ENCODE data around the gene GLB1L. TPM values are rescaled to one million over a fixed set of nuclear protein-coding genes. Genes with fewer than 3 reads are reported as not detected.

The GLB1L gene
- total RNA-seq, 3 donors from 2014 or later: 4.2 to 10.8 (median 5.8) TPM

- Histone ChIP-seq H3K4me3 (no peak overlapping the region), H3K4me1 (ENCODE audit: low read depth) (peaks cover 5% of the 10 kb centered on the region), H3K9me3 (no peaks in the 10 kb centered on the region), H3K36me3 (ENCODE audit: low read depth) (no peaks in the 10 kb centered on the region)
- TF ChIP-seq, protein P1, sequence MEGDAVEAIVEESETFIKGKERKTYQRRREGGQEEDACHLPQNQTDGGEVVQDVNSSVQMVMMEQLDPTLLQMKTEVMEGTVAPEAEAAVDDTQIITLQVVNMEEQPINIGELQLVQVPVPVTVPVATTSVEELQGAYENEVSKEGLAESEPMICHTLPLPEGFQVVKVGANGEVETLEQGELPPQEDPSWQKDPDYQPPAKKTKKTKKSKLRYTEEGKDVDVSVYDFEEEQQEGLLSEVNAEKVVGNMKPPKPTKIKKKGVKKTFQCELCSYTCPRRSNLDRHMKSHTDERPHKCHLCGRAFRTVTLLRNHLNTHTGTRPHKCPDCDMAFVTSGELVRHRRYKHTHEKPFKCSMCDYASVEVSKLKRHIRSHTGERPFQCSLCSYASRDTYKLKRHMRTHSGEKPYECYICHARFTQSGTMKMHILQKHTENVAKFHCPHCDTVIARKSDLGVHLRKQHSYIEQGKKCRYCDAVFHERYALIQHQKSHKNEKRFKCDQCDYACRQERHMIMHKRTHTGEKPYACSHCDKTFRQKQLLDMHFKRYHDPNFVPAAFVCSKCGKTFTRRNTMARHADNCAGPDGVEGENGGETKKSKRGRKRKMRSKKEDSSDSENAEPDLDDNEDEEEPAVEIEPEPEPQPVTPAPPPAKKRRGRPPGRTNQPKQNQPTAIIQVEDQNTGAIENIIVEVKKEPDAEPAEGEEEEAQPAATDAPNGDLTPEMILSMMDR (IDR thresholded peaks at IDR 0.05): no peak
- intact Hi-C loops (cut with DNase I, micrococcal nuclease): no loop called here
- DNase-seq (no peak), ATAC-seq (no peak)
Observed at GRCh38 chr2:219284501-219285372, 39.5 kb upstream of the GLB1L start.

- DNase-seq (no peak), ATAC-seq (no peak)
- H3K4me3 ChIP-seq: no peak overlapping the region
- intact Hi-C loops (cut with DNase I, micrococcal nuclease): no loop called here
- peaks cover 3% of the 10 kb centered on the region for H3K36me3 ChIP-seq (ENCODE audit: low read depth)
- H3K9me3 ChIP-seq: no peaks in the 10 kb centered on the region
- TF ChIP-seq, protein P1 (IDR thresholded peaks at IDR 0.05): no peak
- H3K4me1 ChIP-seq (ENCODE audit: low read depth): peaks cover 14% of the 10 kb centered on the region
Observed at GRCh38 chr2:219282943-219283581, 37.8 kb upstream of the GLB1L start.

DNA sequence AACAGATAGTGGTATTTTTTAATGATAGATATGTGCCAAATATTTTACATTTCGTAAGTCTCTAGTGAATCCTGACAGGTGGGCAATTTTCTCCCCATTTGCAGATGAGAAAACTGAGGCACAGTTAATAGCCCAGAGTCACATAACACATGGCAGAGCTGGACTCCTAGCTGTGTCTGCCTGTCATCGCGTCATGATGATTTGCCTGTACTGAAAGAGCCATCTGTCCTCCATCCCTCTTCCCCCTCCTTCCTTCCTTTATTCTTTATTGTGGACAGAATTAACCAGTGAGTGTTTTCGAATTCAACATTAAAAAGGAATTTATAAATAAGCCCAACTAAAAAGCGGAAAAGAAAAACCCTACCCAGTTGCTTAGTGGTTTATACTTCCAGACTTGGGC lies 37.1 kb upstream of the GLB1L start:
- Histone ChIP-seq H3K36me3 (ENCODE audit: low read depth) (peaks cover 3% of the 10 kb centered on the region), H3K9me3 (no peaks in the 10 kb centered on the region), H3K4me1 (ENCODE audit: low read depth) (peaks cover 18% of the 10 kb centered on the region), H3K4me3 (no peak overlapping the region)
- intact Hi-C loops (cut with DNase I, micrococcal nuclease): no loop called here
- no peak for ATAC-seq
- TF ChIP-seq, protein P1 (IDR thresholded peaks at IDR 0.05): no peak
- no peak for DNase-seq

DNA sequence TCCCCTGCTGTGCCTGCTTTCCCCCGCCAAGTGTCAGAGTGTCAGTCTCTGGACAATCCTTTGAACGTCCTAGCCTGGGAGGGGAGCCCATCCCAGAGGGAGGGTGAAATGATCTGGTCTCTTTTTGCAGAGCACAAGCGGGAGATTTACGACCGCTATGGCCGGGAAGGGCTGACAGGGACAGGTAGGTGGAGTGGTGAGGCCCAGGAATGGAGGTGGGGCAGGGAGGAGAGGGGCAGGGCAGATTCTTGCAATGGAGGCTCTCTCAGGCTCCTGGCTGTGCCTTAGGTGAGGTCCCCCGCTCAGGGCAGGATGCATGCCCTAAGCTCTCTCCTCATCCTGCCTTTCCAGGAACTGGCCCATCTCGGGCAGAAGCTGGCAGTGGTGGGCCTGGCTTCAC lies 36.3 kb upstream of the GLB1L start:
- H3K9me3 ChIP-seq: no peaks in the 10 kb centered on the region
- ATAC-seq (no peak), DNase-seq (no peak)
- TF ChIP-seq, protein P1 (IDR thresholded peaks at IDR 0.05): no peak
- H3K4me1 ChIP-seq (ENCODE audit: low read depth): peaks cover 18% of the 10 kb centered on the region
- peaks cover 3% of the 10 kb centered on the region for H3K36me3 ChIP-seq (ENCODE audit: low read depth)
- no peak overlapping the region for H3K4me3 ChIP-seq
- intact Hi-C loops (cut with DNase I, micrococcal nuclease): no loop called here

DNA sequence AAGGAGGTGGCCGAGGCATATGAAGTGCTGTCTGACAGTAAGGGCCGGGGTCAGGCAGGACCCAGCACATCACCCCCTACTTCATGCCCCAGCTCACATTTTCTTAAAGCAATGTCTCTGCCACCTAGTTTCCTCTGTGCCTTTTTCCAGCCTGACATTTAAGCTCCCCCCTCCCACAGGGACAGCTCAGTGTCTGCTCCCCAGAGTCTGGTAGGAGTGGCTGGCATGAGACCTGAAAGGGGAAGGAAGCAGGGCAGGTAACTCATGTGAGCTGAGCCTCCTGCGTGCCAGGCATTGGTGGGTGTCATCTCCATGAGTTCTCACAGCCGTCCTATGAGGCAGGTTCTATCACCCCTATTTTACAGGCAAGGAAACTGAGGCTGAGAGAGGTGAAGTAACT lies 35.4 kb upstream of the GLB1L start:
- peaks cover 3% of the 10 kb centered on the region for H3K36me3 ChIP-seq (ENCODE audit: low read depth)
- no peak overlapping the region for H3K4me3 ChIP-seq

More for the DNA sequence above, 35.4 kb upstream of the GLB1L start:
- ATAC-seq: no peak
- peaks cover 18% of the 10 kb centered on the region for H3K4me1 ChIP-seq (ENCODE audit: low read depth)
- no peaks in the 10 kb centered on the region for H3K9me3 ChIP-seq
- intact Hi-C loops (cut with DNase I, micrococcal nuclease): no loop called here
- TF ChIP-seq, protein P1 (IDR thresholded peaks at IDR 0.05): no peak
- DNase-seq: no peak

Data from mucosa of descending colon (tissue), 3 donors.